Measurements from ENCODE around the gene UBE2Z.
"Not testable (repeated sequence)": the region's sequence is repeated elsewhere in the genome, so short reads cannot be mapped to it uniquely, and the experiment has no call there.

UBE2Z gene

DNA sequence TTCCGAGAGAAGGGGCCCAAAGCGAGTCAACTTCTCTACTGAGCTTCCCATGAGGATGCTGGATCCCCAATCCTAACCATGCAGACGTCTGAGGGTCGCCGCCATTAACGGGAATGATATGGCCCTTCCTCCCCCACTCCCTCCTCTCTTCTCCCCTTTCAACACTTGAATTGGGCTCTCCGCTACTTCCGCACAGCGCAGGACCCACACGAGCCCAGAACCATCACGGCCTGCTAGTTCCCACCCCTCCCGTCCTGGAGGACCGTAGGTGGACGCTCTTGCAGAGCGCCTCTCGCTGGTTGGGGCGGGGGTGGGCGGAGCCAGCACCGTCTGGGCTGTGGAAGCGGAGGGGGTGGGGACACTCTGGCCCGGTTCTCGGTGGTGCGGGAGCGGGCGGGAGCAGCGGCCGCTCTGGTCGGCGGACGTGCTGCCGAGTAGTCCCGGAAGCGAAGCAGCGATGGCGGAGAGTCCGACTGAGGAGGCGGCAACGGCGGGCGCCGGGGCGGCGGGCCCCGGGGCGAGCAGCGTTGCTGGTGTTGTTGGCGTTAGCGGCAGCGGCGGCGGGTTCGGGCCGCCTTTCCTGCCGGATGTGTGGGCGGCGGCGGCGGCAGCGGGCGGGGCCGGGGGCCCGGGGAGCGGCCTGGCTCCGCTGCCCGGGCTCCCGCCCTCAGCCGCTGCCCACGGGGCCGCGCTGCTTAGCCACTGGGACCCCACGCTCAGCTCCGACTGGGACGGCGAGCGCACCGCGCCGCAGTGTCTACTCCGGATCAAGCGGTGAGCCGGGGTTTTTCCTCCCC lies at the start of gene UBE2Z:
TSS of gene UBE2Z (plus strand) at position 361 of the 797 bp plus-strand sequence. CDS start at position 458, 97 bp downstream.
- peak; percentile 90 to 92 for DNase-seq

DNA sequence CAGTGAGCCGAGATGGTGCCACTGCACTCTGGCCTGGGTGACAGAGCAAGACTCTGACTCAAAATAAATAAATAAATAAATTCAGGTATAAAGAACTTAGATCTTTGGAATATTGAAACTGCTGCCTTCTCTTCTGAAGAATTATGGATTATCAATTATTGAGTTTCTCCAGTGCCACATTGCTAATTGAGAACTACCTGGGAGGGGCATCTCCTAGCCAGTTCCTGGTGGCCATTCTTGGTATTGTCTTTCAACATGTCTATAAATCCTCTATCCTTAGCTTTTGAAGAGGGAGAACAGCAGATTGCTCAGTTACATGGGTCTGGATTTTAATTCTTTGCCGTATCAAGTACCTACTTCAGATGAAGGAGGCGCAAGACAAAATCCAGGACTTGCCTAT lies 48.2 kb upstream of the UBE2Z start:
- DNase-seq, result no peak

DNA sequence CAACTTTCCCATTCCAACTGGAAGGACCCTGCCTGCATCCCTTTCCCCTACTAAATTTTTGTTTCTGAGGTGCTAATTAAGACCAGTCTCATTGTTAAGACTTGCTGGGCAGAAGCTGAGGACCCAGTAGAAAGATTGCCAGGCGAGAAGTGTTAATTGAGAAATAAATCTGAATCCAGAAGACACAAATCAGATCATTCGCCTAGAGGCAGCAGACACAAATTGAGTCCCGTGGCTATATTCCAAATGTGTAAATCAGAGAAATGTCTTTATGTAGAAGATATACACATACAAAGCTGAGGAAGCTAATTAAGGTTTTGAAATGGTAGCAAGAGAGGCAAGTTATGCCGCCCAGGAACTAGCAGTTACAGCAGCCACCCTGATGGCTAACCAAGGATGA lies 47.8 kb upstream of the UBE2Z start:
- DNase-seq, result no peak

DNA sequence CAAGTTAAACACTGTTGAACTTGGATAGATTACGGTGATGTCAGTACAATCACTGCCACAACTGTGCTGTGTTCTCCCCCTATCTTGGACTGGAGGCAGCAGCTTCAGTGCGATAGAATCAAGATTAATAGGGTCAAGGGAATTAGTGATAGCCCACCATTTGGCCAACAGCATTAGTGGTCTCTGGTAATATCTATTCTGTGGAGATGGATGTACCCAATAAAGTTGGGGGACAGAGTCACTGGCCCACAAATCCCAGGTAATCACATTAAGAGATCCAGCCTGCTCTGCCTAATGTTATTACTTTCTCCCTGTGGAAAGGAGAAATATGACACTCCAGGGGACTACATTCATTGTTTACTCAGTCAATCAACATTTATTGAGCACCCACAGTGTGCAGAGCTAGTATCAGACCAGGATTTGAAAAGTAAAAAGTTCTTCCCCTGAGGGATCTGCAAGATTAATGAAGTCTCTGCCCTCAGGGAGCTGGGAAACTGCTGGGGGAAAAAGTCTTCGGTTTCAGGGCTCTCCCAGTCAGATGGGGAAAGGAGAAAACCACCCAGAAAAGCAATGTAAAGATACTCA lies 39.2 kb upstream of the UBE2Z start:
- DNase-seq, result no peak

DNA sequence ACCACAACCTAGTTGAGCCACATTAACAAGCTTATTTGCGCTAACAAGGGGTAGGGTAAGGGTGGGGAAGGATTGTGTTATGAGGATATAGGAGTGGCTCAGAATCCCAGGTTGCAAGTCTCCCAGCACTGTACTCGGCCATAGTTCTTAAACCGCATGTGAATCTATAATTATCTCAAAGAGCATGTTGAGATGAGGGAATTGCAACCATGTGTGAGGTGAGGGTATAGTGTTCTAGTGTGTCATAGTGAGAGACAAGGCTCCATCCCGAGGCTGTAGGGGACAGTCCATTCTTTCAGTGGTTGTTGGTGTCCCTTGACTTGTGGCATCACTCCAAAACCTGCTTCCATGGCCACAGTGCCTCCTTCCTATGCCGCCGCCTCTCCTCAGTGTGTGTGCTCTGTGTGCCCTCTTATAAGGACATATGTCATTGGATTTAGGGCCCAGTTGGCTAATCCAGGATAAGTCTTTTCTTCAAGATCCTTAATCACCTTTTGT lies 38.3 kb upstream of the UBE2Z start:
- DNase-seq, result no peak

DNA sequence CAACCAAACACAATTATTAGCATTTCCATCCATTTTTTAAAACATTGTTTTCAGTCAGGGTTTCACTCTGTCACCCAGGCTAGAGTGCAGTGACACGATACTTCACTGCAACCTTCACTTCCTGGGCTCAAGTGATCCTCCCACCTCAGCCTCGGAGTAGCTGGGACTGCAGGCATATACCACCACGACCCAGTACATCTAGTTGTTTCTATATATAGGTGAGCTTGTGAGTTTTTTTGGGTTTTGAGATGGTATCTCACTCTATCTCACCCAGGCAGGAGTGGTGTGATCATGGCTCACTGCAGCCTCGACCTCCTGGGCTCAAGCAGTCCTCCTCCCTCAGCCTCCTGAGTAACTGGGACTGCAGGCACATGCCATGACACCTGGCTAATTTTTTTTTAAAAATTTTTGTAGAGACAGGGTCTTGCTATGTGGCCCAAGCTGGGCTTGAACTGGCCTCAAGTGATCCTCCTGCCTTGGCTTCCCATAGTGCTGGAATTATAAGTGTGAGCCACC lies 37.1 kb upstream of the UBE2Z start:
- no peak for DNase-seq

DNA sequence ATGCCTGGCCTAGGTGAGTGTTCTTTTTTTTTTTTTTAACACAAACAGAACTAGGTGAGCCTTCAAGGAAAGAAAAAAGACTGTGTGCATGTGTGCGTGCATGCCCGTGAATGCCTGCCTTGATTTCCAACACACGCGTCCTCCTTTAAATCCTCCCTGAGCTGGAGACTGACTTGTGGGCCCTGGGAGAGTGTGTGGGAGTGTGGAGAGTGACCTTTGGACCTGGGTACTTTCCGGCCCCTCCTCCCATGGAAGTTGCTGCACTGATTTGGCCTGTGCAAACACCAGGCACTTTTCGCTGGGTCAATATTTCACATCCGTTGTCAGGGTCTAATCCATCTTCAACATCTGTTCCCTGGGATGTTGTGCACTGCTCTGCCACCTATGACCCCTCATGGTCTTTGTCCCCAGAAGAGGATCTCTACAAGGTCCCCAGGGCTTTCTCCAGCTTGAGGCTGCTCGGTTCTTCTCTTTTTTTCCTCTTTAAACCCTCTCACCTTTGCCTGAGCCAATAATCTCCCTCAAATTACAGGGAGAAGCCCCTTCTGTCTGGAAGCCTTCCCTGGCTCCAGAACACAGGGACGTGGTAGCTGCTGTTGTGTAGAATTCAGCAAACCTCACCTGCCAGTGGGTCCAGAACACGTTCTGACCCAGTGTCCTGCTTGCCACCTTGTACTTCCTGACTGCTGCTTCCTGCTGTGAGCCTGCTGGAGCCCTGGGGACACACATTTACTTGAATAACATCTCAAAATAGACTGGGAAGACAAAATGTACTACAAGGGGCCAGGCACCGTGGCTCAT lies 36.5 kb upstream of the UBE2Z start:
- no peak for DNase-seq

DNA sequence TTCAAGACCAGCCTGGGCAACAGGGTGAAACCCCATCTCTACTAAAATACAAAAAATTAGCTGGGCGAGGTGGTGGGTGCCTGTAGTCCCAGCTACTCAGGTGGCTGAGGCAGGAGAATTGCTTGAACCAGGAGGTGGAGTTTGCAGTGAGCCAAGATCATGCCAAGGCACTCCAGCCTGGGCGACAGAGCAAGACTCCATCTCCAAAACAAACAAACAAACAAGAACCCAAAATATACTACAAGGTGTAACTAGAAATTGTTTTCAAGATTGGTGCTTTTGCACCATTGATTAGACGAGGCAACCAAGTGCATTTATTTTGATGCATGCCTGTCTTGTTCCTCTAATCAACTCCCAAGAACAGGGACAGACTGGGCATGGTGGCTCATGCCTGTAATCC lies 35.8 kb upstream of the UBE2Z start:
- DNase-seq, result not testable (repeated sequence)

DNA sequence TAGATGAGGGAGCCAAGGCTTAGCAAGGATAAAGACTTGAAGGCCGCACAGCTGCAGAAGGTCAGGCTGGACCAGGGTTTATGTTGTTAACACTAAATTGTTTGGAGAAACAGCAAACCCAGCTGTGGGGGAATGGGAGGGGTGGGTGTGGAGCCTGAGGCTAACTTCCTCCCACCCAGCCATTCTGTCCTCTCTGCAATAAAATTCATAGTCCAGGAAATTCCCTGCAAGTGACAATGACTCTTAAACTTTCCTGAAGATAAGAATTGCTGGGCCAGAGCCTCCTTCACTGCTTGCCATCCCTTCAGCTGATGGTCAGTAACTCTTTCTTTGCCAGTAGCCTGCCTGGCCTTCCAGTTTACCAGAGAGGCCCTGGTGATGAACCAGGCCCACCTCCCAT lies 35.0 kb upstream of the UBE2Z start:
- no peak for DNase-seq

DNA sequence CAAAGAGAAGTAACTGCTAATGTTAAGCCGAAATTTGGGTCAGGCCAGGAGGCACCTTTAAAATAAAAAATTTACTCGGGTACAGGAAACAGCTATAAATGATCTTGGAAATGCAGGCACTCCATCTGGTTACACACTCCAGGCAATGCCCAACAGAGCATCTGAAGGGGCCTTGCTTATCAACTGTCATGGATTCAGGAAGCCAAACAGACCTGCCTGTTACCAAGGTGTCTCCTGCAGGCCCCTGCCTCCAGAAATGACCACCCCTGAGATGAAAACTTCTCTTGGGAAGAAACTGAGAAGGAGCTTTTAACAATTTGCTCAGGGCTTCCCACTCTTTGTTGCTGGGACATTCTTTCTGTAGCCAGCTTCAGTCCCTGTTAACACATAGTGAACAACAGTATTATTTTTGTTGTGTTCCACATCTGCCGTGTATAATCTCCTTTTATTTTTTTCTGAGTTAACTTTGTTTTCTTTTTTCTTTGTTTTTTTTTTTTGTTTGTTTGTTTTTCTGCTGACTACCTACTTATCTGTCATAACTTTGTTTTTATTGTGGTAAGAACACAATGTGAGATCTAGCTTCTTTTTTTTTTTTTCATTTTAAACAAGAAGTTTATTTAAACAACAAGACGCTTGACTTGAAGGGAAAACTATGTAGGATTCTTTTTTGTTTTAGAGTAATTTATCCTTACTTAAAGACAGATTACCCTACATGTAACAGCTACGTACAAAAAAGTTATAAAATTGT lies 34.3 kb upstream of the UBE2Z start:
- DNase-seq, result no peak

DNA sequence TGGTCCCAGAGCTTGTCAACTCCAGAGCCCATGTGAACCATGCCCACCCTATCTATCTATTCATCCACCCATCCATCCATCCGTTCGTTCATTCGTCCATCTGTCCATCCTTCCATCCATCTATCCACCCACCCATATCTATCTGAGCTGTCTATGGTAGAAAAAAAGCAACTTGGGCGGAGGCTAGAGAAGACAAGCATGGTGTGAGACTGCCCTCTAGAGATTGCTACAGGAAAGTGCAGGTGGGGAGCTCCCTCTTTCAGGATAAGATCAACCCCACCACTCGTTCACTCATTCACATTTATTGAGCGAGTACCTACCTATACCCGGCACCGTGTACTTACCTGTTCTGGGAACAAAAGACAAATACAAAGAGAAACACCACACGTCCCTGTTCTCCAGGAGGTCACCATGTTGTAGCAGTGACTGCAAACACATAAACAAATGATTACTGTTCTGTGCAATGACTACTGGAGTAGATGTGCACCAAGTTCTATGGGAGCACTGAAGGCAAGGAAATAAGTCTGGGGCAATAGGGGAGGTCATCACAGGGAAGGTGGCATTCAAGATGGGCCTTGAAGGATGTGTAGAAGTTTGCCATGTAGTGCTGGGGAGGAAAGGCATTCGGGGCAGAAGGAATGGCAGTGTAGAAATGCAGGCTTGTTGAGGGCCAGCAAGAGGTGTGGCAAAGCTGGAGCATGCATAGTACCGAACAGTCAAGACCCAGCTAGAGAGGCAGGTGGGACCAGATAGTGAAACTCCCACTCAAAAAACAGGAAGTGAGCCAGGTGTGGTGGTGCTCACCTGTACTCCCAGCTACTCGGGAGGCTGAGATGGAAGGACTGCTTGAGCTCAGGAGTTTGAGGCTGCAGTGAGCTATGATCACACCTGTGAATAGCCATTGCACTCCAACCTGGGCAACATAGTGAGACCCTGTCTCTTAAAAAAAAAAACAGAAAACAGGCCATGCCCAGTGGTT lies 29.0 kb upstream of the UBE2Z start:
- peak; percentile 47 to 54 for DNase-seq

DNA sequence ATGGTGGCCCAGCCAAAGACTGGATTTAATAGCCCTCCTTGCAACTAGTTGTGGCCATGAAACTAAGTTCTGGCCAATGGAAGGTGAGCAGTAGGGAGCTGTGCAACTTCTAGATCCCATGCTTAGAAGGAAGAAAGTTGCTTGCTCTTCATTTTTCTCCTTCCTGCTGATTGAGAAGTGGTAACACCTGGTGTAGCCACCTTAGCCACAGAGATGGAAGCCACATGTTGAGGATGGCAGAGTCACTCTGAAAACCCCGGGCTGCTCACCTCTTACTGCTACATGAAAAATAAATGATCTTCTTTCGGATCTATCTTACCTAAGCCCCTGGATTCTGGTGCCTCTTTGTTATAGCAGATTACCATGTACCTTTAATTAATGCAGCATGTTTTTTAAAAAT lies 25.9 kb upstream of the UBE2Z start:
- DNase-seq, result no peak

DNA sequence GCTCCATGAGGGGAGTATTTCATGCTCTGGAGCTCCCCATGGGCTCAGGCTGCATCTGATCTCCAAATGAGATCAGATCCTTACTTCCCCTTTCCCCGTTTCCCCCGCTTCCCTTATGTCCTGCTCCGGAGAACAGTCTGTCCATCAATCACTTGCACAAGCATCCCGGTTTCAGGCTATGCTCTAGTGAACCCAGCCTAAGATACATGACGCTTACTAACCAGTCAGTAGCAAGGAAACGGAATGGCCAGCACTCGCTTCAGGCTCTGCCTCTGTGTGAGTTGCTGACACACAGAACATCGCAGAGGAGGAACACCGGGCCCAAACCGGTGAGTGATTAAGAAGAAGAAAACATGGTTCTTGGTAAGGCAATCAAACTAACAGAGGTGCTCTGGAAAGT lies 25.0 kb upstream of the UBE2Z start:
- DNase-seq, result no peak

DNA sequence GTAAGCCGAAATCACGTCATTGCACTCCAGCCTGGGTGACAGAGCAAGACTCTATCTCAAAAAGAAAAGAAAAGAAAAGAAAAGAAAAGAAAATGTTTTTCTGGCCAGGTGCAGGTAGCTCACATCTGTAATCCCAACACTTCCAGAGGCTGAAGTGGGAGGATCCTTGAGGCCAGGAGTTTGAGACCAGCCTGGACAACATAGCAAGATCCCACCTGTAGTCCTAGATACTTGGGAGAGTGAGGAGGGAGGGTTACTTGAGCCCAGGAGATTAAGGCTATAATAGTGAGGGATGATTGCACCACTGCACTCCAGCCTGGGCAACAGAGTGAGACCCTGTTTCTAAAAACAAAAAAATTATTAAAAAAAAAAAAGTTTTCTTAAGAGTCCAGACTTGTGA lies 18.1 kb upstream of the UBE2Z start:
- DNase-seq, result no peak

DNA sequence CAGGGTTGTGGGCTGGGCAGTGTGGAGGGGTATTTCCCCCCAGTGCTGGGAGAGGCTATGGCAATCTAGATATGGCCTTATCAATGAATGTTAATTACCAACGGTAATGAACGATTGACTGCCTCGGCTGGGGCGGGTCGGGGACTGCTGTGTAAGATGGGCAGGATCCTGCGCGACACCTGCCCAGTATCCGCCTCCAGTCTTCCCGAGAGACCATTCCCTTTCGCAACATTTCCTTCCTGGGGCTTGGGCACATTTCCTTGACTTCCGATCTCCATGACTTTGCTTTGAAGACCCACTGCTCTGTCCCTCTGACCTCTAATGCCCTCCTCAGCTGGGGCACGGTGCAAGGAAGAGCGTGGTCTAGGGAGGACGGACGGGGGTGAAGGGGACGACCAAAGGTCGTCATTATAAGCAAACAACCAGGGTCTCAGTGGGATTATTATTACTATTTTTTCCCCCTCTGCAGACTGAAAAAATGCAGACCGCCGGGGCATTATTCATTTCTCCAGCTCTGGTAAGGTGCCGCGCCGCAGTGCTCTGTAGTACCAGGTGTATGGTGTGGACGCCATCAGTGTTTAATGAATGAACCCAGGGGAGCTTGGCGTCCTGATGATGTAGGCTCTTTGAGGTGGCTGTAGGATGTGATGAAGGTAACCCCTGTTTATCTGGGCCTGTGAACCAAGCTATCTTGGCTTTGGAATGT lies 15.1 kb upstream of the UBE2Z start:
- DNase-seq, result peak in 1 of 2 donors; percentile 27

DNA sequence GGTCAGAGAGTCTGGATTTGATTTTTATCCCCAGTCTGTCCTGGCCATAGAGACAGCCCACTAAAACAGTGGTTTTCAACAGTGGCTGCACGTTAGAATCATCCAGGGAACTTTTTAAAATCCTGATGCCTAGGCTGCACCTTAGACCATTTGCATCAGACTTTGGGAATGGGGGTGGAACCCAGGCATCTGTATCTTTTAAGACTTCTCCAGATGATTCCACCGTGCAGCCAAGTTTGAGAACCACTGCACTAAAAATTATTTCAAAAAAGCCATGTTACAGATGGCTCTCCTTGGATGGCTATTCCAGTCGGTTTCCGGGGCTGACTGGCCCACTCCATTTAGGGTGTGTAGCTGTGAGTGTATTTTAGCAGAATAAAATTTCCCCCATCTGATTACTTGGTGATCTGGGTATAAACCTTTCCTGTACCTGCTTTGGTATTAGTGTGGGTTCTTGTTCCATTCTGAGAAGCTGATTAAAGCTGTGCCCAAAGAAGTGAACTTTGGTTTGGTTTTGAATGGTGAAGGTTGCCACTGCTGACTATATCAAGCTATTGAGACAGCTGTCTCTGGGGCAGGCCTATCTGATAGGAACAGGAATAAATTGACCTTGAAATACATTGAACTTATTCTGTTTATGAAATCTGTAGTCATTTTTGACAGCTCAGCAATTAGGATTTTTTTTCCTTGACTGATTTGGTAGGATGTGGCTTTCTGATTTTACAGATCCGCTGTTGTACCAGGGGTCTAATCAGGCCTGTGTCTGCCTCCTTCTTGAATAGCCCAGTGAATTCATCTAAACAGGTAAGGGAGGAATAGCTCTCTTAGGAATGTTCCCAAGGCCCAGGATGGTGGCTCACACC lies 14.3 kb upstream of the UBE2Z start:
- no peak for DNase-seq

DNA sequence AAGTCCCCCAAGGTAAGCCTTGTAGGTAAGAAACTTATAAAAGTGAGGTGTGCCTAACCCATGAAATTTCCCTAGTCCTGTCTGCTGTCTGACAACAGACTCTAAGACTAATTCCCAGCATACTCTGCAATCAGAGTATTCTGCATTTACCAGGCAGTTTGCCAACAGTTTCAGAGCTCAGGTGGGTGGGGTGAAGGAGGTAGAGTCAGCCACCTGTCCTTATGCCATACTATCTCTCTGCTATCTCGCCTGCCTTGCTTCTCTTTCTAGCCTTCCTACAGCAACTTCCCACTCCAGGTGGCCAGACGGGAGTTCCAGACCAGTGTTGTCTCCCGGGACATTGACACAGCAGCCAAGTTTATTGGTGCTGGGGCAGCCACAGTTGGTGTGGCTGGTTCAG lies 13.3 kb upstream of the UBE2Z start:
- no peak for DNase-seq

DNA sequence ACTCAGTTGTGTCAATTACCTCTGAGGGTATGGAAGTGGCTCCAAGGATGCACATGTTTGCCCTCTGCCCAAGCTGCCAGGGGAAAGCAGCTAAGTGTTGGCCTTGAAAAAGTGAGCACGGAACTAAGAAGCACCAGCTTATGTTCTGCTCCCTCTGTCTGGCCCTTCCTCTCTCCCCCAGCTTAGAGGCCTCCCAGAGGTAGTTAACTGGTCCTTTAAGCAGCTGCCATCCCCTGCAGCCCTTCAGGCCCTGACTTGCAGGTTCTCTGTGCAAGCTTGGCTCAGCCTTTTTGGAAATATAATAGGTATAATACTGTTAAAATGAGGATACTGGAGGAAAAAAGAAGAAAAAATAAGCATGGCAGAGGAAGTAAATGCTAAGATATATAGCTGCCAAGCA lies 7.0 kb upstream of the UBE2Z start:
- no peak for DNase-seq

DNA sequence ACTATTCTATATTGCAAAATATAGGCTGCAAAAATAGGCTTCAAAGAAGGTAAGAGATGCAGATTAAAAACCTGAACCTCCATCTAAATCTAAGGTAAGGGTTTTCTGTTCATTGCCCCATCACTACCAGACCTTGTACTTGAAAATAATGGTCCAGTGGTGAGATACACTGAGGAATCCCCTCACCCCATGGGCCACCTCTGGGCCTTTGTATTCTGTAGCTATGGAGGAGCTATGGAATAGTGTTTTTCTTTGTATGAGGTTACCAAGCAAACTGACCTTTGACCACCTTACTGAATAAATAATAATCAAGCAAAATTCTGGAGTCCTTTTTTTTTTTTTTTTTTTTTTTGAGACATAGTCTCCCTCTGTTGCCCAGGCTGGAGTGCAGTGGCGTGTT lies 4.8 kb upstream of the UBE2Z start:
- no peak for DNase-seq

DNA sequence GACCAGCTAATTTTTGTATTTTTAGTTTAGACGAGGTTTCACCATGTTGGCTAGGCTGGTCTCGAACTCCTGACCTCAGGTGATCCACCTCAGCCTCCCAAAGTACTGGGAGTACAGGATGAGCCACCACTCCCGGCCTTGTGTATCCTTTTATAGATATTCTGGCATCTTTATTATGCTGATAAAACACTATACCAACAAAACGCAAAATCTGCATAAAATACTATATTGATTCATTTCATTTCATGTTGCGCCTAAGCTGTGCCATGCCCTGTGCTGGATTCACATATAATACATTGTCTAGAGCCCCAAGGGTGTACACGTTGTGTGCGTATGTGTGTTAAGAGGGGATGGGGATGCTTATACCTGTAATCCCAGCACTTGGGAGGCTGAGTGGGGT lies 3.8 kb upstream of the UBE2Z start:
- DNase-seq, result no peak

All from stimulated activated CD4-positive, alpha-beta T cell treated with anti-CD3 and anti-CD28 coated beads, Interleukin-2, amount 100 ng/mL, for 24 hours (primary cell).